ENCODE results near the gene ADPRM.

Gene ADPRM

DNA sequence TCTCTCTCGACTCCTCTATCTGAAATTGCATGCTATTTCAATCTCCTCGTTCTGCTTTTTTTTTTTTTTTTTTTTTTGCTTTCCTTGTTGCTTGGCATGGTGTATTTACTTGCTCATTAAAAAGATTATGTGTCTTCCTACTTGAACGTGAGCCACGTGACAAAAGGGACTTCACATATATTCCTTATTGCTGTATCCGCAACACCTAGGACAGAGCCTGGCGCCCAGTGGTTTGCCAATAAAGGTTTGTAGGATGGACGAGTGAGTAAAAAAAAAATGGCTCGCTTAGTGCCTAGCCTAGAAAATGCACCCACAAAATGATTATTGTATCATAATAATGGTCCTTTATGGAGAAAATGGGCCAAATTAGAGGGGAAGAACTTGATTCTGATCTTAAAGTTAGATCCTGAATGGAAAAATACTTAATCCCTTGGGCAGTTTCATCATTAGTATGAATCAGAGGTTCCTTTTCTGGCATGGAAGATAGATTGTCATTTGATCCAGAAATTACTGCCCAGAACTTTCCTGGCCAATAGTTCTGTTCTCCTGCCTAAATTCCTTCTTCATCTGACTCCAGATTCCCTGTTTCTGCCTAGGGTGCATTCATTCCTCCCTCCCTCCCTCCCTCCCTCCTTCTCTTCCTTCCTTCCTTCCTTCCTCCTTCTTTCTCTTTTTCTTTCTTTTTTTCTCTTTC, 46.1 kb downstream of the ADPRM start:
- Histone ChIP-seq H3K79me2 (ENCODE audit: insufficient read depth, low read length) (no peaks in the 10 kb centered on the region), H3K9me3 (ENCODE audit: insufficient read depth, low read length, severe bottlenecking) (no peaks in the 10 kb centered on the region), H3K4me2 (ENCODE audit: insufficient read depth, low read length) (no peak overlapping the region), H3K27me3 (ENCODE audit: insufficient read depth, low read length, poor library complexity) (peaks cover 23% of the 10 kb centered on the region), H3K9ac (ENCODE audit: low read depth, low read length) (no peak overlapping the region), H3K4me3 (ENCODE audit: low read depth in 1 of 2, low read length in 2 of 2) (no peak overlapping the region), H2AFZ (ENCODE audit: low read depth, low read length) (no peak overlapping the region), H3K4me1 (ENCODE audit: insufficient read depth, low read length) (no peaks in the 10 kb centered on the region), H4K20me1 (ENCODE audit: insufficient read depth, low read length) (peaks cover 3% of the 10 kb centered on the region; the same call in 1 of the 2 replicates), H3K36me3 (ENCODE audit: insufficient read depth, low read length) (no peaks in the 10 kb centered on the region), H3K27ac (ENCODE audit: low read length) (no peak overlapping the region)
- no peak for ATAC-seq (ENCODE audit: insufficient read depth, low read depth)
- no peak for DNase-seq
- TF ChIP-seq, protein P1, sequence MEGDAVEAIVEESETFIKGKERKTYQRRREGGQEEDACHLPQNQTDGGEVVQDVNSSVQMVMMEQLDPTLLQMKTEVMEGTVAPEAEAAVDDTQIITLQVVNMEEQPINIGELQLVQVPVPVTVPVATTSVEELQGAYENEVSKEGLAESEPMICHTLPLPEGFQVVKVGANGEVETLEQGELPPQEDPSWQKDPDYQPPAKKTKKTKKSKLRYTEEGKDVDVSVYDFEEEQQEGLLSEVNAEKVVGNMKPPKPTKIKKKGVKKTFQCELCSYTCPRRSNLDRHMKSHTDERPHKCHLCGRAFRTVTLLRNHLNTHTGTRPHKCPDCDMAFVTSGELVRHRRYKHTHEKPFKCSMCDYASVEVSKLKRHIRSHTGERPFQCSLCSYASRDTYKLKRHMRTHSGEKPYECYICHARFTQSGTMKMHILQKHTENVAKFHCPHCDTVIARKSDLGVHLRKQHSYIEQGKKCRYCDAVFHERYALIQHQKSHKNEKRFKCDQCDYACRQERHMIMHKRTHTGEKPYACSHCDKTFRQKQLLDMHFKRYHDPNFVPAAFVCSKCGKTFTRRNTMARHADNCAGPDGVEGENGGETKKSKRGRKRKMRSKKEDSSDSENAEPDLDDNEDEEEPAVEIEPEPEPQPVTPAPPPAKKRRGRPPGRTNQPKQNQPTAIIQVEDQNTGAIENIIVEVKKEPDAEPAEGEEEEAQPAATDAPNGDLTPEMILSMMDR (IDR thresholded peaks at IDR 0.05; ENCODE audit: borderline replicate concordance, extremely low read depth, low read length, poor library complexity, severe bottlenecking), result no peak
- TF ChIP-seq EZH2 (IDR thresholded peaks at IDR 0.05; ENCODE audit: borderline replicate concordance, low read depth, low read length, severe bottlenecking), result no peak

DNA sequence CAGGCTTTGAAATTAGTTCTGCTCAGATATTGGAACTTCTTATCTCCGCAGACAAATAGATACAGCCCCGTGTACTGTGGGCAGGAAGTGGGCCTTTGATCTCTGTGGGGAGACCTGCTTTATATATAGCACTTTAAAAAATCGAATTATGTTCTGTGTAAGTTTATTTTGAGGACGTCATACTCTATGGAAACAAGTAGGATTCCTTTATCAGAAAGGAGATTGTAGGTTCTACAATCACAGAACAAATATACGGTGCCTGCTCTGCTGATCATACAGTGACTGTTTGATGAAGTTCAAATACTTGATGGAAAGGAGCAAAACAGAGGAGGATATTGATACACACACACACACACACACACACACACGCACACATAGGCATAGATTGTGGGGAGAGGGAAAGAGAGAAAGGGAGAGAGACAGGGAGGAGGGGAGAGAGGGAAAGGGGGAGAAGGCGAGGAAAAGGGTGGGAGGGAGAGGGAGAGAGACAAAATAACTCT, 47.2 kb downstream of the ADPRM start:
- Histone ChIP-seq H3K9ac (ENCODE audit: low read depth, low read length) (no peak overlapping the region), H3K27ac (ENCODE audit: low read length) (no peak overlapping the region)

DNA sequence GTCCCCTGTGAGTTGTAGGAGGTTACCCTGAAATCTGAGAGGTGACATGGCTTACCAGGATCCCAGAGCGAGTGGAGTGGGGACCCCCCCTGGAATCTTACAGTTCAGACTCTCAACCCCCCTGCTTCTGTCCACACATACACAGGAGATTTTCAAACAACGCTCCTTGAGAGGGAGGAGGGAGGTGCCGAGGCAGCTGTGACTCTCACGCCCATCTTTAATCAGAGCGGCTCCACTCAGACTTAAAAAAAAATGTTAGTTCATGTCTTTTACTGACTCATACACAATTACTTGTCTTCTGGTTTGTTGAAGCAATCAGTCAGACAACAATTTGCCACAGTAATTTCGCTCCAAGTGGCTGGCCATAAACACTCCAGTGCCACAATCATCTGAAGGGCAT, 47.8 kb downstream of the ADPRM start:
- DNase-seq (no peak), ATAC-seq (ENCODE audit: insufficient read depth, low read depth) (no peak)
- TF ChIP-seq EZH2 (IDR thresholded peaks at IDR 0.05; ENCODE audit: borderline replicate concordance, low read depth, low read length, severe bottlenecking), result no peak
- TF ChIP-seq, protein P1 (IDR thresholded peaks at IDR 0.05; ENCODE audit: borderline replicate concordance, extremely low read depth, low read length, poor library complexity, severe bottlenecking), result no peak
- Histone ChIP-seq H3K36me3 (ENCODE audit: insufficient read depth, low read length) (no peaks in the 10 kb centered on the region), H3K9ac (ENCODE audit: low read depth, low read length) (no peak overlapping the region), H3K27ac (ENCODE audit: low read length) (no peak overlapping the region), H2AFZ (ENCODE audit: low read depth, low read length) (no peak overlapping the region), H3K9me3 (ENCODE audit: insufficient read depth, low read length, severe bottlenecking) (no peaks in the 10 kb centered on the region), H3K4me3 (ENCODE audit: low read depth in 1 of 2, low read length in 2 of 2) (no peak overlapping the region), H4K20me1 (ENCODE audit: insufficient read depth, low read length) (peaks cover 3% of the 10 kb centered on the region; the same call in 1 of the 2 replicates), H3K79me2 (ENCODE audit: insufficient read depth, low read length) (no peaks in the 10 kb centered on the region), H3K27me3 (ENCODE audit: insufficient read depth, low read length, poor library complexity) (peaks cover 23% of the 10 kb centered on the region), H3K4me2 (ENCODE audit: insufficient read depth, low read length) (no peak overlapping the region), H3K4me1 (ENCODE audit: insufficient read depth, low read length) (no peaks in the 10 kb centered on the region)

More for the DNA sequence above, 47.2 kb downstream of the ADPRM start:
- Histone ChIP-seq H3K79me2 (ENCODE audit: insufficient read depth, low read length) (no peaks in the 10 kb centered on the region), H3K36me3 (ENCODE audit: insufficient read depth, low read length) (no peaks in the 10 kb centered on the region), H3K27me3 (ENCODE audit: insufficient read depth, low read length, poor library complexity) (peaks cover 23% of the 10 kb centered on the region), H3K9me3 (ENCODE audit: insufficient read depth, low read length, severe bottlenecking) (no peaks in the 10 kb centered on the region), H4K20me1 (ENCODE audit: insufficient read depth, low read length) (peaks cover 3% of the 10 kb centered on the region; the same call in 1 of the 2 replicates), H3K4me1 (ENCODE audit: insufficient read depth, low read length) (no peaks in the 10 kb centered on the region), H3K4me3 (ENCODE audit: low read depth in 1 of 2, low read length in 2 of 2) (no peak overlapping the region), H2AFZ (ENCODE audit: low read depth, low read length) (no peak overlapping the region), H3K4me2 (ENCODE audit: insufficient read depth, low read length) (no peak overlapping the region)
- DNase-seq (peak; percentile 7), ATAC-seq (ENCODE audit: insufficient read depth, low read depth) (peak; percentile 56; the same call in 2 of the 3 replicates)
- TF ChIP-seq, protein P1 (IDR thresholded peaks at IDR 0.05; ENCODE audit: borderline replicate concordance, extremely low read depth, low read length, poor library complexity, severe bottlenecking), result no peak
- no peak for TF ChIP-seq EZH2 (IDR thresholded peaks at IDR 0.05; ENCODE audit: borderline replicate concordance, low read depth, low read length, severe bottlenecking)
